ENCODE data around the gene TNFRSF13B.

DNA sequence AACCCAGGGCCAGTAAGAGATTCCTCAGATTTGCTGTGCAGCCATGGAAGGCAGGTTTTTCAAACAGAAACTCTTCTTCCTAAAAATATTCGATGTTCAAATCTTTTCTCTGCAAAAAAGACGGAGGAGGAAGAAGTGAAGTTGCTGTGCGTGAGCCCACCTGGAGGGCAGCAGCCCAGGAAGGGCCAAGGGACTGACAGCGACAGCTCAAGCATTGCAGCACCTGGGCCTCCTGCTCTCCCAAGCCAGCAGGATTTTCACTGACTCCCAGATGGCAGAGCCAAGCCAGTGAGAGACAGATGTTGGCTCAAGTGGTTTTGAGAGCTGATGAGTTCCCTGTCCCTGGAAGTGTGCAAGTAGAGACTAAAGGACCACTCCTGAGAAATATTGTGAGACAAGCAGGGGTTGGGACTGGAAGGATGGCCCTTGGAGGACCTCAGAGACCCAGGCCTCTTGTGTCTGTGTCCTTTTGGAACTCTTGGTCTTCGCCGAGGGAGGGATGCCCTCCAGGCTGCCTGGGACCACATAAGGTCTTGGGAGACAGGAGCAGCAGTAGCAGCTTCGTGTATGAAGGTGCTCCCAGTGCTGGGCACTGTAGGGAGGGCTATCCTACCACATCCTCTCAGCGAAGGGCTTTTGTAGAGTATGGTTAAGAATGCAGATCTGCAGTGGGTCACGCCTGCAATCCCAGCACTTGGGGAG lies 29.3 kb upstream of the TNFRSF13B start:
- TF ChIP-seq, protein P1, sequence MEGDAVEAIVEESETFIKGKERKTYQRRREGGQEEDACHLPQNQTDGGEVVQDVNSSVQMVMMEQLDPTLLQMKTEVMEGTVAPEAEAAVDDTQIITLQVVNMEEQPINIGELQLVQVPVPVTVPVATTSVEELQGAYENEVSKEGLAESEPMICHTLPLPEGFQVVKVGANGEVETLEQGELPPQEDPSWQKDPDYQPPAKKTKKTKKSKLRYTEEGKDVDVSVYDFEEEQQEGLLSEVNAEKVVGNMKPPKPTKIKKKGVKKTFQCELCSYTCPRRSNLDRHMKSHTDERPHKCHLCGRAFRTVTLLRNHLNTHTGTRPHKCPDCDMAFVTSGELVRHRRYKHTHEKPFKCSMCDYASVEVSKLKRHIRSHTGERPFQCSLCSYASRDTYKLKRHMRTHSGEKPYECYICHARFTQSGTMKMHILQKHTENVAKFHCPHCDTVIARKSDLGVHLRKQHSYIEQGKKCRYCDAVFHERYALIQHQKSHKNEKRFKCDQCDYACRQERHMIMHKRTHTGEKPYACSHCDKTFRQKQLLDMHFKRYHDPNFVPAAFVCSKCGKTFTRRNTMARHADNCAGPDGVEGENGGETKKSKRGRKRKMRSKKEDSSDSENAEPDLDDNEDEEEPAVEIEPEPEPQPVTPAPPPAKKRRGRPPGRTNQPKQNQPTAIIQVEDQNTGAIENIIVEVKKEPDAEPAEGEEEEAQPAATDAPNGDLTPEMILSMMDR (conservative IDR thresholded peaks at IDR 0.05 in 1 of 2, IDR thresholded peaks at IDR 0.05 in 1 of 2; ENCODE audit: low read depth in 1 of 2, low read length in 2 of 2): peak in 1 of 2 donors; percentile 1
- no peak for TF ChIP-seq EZH2 (IDR thresholded peaks at IDR 0.05; ENCODE audit: low read length, missing control alignments)
